Panc1 (cell line): Measurements from ENCODE around the gene SOD1. TPM values are rescaled to one million over a fixed set of nuclear protein-coding genes. Genes with fewer than 3 reads are reported as not detected.
A peak's percentile ranks its signal among the peaks of the same experiment; 100 is the strongest.

Experiments used
- ATAC-seq: fragments of 200-7000 bp; cut with Tn5 transposase; 2 replicates; pipeline ENCODE4 v1.9.1; 2020; ENCODE audit warnings: mild to moderate bottlenecking, moderate library complexity
- BruUV-seq: library from RNA; stranded (reverse); fragments of 400-500 nt; replicated peaks from 2 replicates; lab custom pipeline; 2021; lab: Mats Ljungman, UMichigan
- CTCF ChIA-PET: fragments of 300-600 bp; sonication (Branson Sonifier 250); formaldehyde crosslinking; loops from one replicate; lab custom pipeline; 2022; ENCODE audit warnings: antibody characterized with exemption; lab: Charles Lee
- POLR2A ChIA-PET: fragments of 300-600 bp; sonication (Branson Sonifier 250); formaldehyde crosslinking; loops from one replicate; lab custom pipeline; 2022; ENCODE audit warnings: antibody characterized with exemption; lab: Charles Lee
- DNase-seq: peaks from one replicate; pipeline ENCODE4 v3.0.0-alpha.2; 2010; ENCODE audit warnings: low read depth, low spot score
- H3K27ac ChIP-seq: 2 replicates; pipeline ENCODE4 v1.5.1; 2011; ENCODE audit warnings: mild to moderate bottlenecking, low read length, inconsistent platforms
- H3K27me3 ChIP-seq: fragments of 200-500 bp; sonication (Bioruptor generic); 2 replicates; pipeline ENCODE4 v1.6.0; 2014; ENCODE audit warnings: low read length, inconsistent platforms; ENCODE audit not compliant: control insufficient read depth, insufficient read depth
- H3K36me3 ChIP-seq: fragments of 200-500 bp; sonication (Bioruptor generic); 2 replicates; pipeline ENCODE4 v1.5.1; 2014; ENCODE audit warnings: inconsistent platforms, mild to moderate bottlenecking, low read length, moderate library complexity; ENCODE audit not compliant: control insufficient read depth, insufficient read depth
- H3K4me1 ChIP-seq: 2 replicates; pipeline ENCODE4 v1.5.1; 2011; ENCODE audit warnings: inconsistent platforms, mild to moderate bottlenecking, low read length, moderate library complexity; ENCODE audit not compliant: control insufficient read depth, insufficient read depth
- H3K4me3 ChIP-seq, 2 experiments: 2 replicates each; pipeline ENCODE4 v1.5.1; 2011 to 2012; ENCODE audit warnings: low read depth in 2 of 2, low read length in 2 of 2, mild to moderate bottlenecking in 2 of 2, inconsistent platforms in 1 of 2, moderate library complexity in 1 of 2
- H3K9me3 ChIP-seq: fragments of 200-500 bp; sonication (Bioruptor generic); 2 replicates; pipeline ENCODE4 v1.5.1; 2014; ENCODE audit warnings: low read depth, mild to moderate bottlenecking, inconsistent platforms, low read length, moderate library complexity; ENCODE audit not compliant: control insufficient read depth, insufficient read depth
- POLR2AphosphoS5 ChIP-seq: IDR thresholded peaks from 2 replicates; pipeline ENCODE4 v1.6.1; 2012; ENCODE audit warnings: mild to moderate bottlenecking, low read depth, low read length, moderate library complexity
- SIN3A ChIP-seq: IDR thresholded peaks from 2 replicates; pipeline ENCODE4 v1.6.1; 2012; ENCODE audit warnings: low read depth, mild to moderate bottlenecking, low read length, moderate library complexity, borderline replicate concordance; ENCODE audit not compliant: insufficient read depth
- TCF7L2 ChIP-seq: IDR thresholded peaks from 2 replicates; pipeline ENCODE4 v1.6.1; 2011; ENCODE audit warnings: mild to moderate bottlenecking, low read depth, low read length, inconsistent platforms
- in situ Hi-C: cut with HindIII; loops from 2 replicates; pipeline ENCODE4 v1.10.0; 2016; ENCODE audit warnings: low sequenced_read_pairs, low pct_unique_long_range_greater_than_20kb
- intact Hi-C: fragments of 100-400 bp; cut with micrococcal nuclease; formaldehyde crosslinking; loops from one replicate; pipeline ENCODE4 v1.10.0; 2022; ENCODE audit not compliant: unreplicated experiment
- total RNA-seq: library from RNA; stranded (reverse); gene quantifications from one replicate; pipeline ENCODE4 v1.2.1, GENCODE V29; 2021; ENCODE audit not compliant: unreplicated experiment
- TF ChIP-seq, protein P1 (sequence below): fragments of 450-650 bp; IDR thresholded peaks from 2 replicates; pipeline ENCODE4 v1.5.1; 2017; ENCODE audit warnings: mild to moderate bottlenecking
- TF ChIP-seq, protein P2 (sequence below), 2 experiments: IDR thresholded peaks; 2 replicates each; pipeline ENCODE4 v1.6.1; 2011 to 2012; ENCODE audit warnings: low read depth in 2 of 2, control low read depth in 1 of 2, low read length in 1 of 2, mild to moderate bottlenecking in 1 of 2, moderate library complexity in 1 of 2; ENCODE audit not compliant: insufficient read depth in 1 of 2

Gene SOD1
- total RNA-seq, 1 experiment from 2014 or later = 221 TPM

DNA sequence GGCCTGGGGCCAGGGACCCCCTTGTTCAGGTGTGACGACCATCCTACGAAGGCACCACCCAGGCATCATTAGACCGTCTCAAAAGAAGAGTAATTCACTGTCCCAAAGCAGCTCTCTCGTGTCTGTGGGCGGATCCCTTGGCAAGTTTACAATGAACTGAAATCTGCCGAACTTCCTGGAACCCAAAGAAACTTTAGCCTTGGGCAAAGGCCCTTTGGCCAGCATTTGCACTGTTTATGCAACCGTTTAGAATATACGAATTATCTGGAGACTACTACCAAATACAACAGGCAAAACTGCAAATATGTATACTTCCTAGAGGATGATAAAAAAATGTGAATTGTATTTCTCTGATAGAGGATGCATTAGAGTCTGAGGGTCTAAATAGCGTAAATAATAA is 1.4 kb upstream of the SOD1 start:
- in situ Hi-C loops (no loop called here), intact Hi-C loops (no loop called here)
- Histone ChIP-seq H3K9me3 (no peaks in the 10 kb centered on the region), H3K36me3 (peaks cover 4% of the 10 kb centered on the region), H3K4me3 (no peak overlapping the region), H3K27ac (no peak overlapping the region), H3K4me1 (peaks cover 11% of the 10 kb centered on the region), H3K27me3 (no peaks in the 10 kb centered on the region)
- ChIA-PET POLR2A (no interaction called here), CTCF (no interaction called here)
- DNase-seq (no peak), ATAC-seq (no peak)
- no TSS peak for BruUV-seq
- no peak for TF ChIP-seq TCF7L2
- TF ChIP-seq, protein P1, sequence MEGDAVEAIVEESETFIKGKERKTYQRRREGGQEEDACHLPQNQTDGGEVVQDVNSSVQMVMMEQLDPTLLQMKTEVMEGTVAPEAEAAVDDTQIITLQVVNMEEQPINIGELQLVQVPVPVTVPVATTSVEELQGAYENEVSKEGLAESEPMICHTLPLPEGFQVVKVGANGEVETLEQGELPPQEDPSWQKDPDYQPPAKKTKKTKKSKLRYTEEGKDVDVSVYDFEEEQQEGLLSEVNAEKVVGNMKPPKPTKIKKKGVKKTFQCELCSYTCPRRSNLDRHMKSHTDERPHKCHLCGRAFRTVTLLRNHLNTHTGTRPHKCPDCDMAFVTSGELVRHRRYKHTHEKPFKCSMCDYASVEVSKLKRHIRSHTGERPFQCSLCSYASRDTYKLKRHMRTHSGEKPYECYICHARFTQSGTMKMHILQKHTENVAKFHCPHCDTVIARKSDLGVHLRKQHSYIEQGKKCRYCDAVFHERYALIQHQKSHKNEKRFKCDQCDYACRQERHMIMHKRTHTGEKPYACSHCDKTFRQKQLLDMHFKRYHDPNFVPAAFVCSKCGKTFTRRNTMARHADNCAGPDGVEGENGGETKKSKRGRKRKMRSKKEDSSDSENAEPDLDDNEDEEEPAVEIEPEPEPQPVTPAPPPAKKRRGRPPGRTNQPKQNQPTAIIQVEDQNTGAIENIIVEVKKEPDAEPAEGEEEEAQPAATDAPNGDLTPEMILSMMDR = no peak
- TF ChIP-seq SIN3A = no peak
- TF ChIP-seq, protein P2, sequence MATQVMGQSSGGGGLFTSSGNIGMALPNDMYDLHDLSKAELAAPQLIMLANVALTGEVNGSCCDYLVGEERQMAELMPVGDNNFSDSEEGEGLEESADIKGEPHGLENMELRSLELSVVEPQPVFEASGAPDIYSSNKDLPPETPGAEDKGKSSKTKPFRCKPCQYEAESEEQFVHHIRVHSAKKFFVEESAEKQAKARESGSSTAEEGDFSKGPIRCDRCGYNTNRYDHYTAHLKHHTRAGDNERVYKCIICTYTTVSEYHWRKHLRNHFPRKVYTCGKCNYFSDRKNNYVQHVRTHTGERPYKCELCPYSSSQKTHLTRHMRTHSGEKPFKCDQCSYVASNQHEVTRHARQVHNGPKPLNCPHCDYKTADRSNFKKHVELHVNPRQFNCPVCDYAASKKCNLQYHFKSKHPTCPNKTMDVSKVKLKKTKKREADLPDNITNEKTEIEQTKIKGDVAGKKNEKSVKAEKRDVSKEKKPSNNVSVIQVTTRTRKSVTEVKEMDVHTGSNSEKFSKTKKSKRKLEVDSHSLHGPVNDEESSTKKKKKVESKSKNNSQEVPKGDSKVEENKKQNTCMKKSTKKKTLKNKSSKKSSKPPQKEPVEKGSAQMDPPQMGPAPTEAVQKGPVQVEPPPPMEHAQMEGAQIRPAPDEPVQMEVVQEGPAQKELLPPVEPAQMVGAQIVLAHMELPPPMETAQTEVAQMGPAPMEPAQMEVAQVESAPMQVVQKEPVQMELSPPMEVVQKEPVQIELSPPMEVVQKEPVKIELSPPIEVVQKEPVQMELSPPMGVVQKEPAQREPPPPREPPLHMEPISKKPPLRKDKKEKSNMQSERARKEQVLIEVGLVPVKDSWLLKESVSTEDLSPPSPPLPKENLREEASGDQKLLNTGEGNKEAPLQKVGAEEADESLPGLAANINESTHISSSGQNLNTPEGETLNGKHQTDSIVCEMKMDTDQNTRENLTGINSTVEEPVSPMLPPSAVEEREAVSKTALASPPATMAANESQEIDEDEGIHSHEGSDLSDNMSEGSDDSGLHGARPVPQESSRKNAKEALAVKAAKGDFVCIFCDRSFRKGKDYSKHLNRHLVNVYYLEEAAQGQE (IDR thresholded peaks at IDR 0.05; ENCODE audit: insufficient read depth in 1 of 2, low read depth in 2 of 2, low read length in 1 of 2) = no peak
- no peak for TF ChIP-seq POLR2AphosphoS5

DNA sequence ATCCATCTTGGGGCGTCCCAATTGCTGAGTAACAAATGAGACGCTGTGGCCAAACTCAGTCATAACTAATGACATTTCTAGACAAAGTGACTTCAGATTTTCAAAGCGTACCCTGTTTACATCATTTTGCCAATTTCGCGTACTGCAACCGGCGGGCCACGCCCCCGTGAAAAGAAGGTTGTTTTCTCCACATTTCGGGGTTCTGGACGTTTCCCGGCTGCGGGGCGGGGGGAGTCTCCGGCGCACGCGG is 282 bp upstream of the SOD1 start:
- peak; percentile 36 for DNase-seq
- ChIA-PET CTCF (no interaction called here), POLR2A (no interaction called here)
- Histone ChIP-seq H3K27ac (peak overlapping the region; percentile 89), H3K36me3 (peaks cover 4% of the 10 kb centered on the region), H3K9me3 (no peaks in the 10 kb centered on the region), H3K4me1 (peaks cover 17% of the 10 kb centered on the region), H3K27me3 (no peaks in the 10 kb centered on the region), H3K4me3 (peak overlapping the region; percentile 70 to 83)
- peak; percentile 54 for ATAC-seq
- intact Hi-C loops (no loop called here), in situ Hi-C loops (no loop called here)
- TF ChIP-seq POLR2AphosphoS5 (no peak), SIN3A (no peak), TCF7L2 (no peak)
- TF ChIP-seq, protein P1 = no peak
- TF ChIP-seq, protein P2 (IDR thresholded peaks at IDR 0.05; ENCODE audit: insufficient read depth in 1 of 2, low read depth in 2 of 2, low read length in 1 of 2) = no peak
- no TSS peak for BruUV-seq
